Cardiac muscle cell (in vitro differentiated cells and primary cell): ENCODE results near the gene TRHDE. TPM values are rescaled to one million over a fixed set of nuclear protein-coding genes. Genes with fewer than 3 reads are reported as not detected.

Experiments used
- DNase-seq, 2 donors: peaks; one replicate each; pipeline versions ENCODE4 v3.0.0 to v3.0.0-alpha.2; 2010 to 2017; ENCODE audit warnings: low read depth in 1 of 2, low spot score in 1 of 2
- H3K27ac ChIP-seq: fragments of 200-600 bp; sonication (generic); 2 replicates; pipeline ENCODE4 v1.5.1; 2016
- H3K27me3 ChIP-seq: fragments of 200-600 bp; sonication (generic); 2 replicates; pipeline ENCODE4 v1.6.0; 2016; ENCODE audit warnings: control low read depth
- H3K36me3 ChIP-seq: fragments of 200-600 bp; sonication (generic); 2 replicates; pipeline ENCODE4 v1.5.1; 2016; ENCODE audit warnings: control low read depth
- H3K4me1 ChIP-seq: fragments of 200-600 bp; sonication (generic); 2 replicates; pipeline ENCODE4 v1.8.1; 2017; ENCODE audit warnings: low read depth, mild to moderate bottlenecking, mixed run types
- H3K4me3 ChIP-seq: fragments of 200-600 bp; sonication (generic); 2 replicates; pipeline ENCODE4 v1.5.1; 2016; ENCODE audit warnings: mild to moderate bottlenecking
- H3K9me3 ChIP-seq: fragments of 200-600 bp; sonication (generic); 2 replicates; pipeline ENCODE4 v1.5.1; 2017; ENCODE audit warnings: low read depth, mild to moderate bottlenecking, control low read depth
- polyA plus RNA-seq: library from polyadenylated mRNA; unstranded; fragments of >200 nt; fragmentation: Nextera tagmentation; extraction: Ambion mirVana; gene quantifications from 2 replicates; pipeline ENCODE4 v1.2.1, GENCODE V29; 2016
- total RNA-seq: library from RNA; depleted of rRNA; stranded (reverse); fragments of >200 nt; gene quantifications from 2 replicates; pipeline ENCODE4 v1.2.3, GENCODE V29; 2016
- TF ChIP-seq, protein P1 (sequence below): IDR thresholded peaks from 2 replicates; pipeline ENCODE4 v1.5.1; 2012; ENCODE audit warnings: low read depth, mild to moderate bottlenecking, low read length

The TRHDE gene, protein sequence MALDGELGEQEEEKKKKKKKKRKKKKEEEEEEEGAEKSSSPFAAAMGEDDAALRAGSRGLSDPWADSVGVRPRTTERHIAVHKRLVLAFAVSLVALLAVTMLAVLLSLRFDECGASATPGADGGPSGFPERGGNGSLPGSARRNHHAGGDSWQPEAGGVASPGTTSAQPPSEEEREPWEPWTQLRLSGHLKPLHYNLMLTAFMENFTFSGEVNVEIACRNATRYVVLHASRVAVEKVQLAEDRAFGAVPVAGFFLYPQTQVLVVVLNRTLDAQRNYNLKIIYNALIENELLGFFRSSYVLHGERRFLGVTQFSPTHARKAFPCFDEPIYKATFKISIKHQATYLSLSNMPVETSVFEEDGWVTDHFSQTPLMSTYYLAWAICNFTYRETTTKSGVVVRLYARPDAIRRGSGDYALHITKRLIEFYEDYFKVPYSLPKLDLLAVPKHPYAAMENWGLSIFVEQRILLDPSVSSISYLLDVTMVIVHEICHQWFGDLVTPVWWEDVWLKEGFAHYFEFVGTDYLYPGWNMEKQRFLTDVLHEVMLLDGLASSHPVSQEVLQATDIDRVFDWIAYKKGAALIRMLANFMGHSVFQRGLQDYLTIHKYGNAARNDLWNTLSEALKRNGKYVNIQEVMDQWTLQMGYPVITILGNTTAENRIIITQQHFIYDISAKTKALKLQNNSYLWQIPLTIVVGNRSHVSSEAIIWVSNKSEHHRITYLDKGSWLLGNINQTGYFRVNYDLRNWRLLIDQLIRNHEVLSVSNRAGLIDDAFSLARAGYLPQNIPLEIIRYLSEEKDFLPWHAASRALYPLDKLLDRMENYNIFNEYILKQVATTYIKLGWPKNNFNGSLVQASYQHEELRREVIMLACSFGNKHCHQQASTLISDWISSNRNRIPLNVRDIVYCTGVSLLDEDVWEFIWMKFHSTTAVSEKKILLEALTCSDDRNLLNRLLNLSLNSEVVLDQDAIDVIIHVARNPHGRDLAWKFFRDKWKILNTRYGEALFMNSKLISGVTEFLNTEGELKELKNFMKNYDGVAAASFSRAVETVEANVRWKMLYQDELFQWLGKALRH
- total RNA-seq: 0.11 TPM in 1 of 2 replicates, not detected in the other
- not detected in 2 replicates for polyA plus RNA-seq

DNA sequence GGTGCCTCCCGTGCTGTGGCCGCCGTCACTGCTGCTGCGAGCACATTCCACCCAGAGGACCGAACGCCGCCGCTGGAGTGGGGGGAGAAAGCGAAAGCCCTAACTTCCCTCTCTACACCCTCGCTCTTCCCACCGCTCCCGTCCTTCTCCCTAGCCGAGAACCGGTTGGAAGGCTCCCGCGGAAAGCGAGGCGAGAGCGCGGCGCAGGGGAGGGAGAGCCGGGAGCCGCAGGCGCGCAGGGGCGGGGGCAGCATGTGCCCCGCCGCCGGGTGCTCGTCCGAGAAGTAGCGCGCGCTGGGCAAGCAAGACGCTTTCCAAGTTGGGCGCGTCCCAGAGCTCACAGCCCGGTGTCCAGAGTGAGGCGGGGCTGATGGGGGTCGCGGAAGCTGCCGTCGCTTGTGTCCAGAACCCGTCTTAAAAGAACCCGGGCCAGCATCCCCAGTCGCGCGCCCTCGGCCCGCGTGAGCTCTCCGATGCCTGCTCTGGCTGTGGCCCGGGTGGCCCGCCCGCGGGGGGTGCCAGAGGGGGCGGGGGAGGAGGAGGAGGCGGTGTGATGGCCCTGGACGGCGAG, at the start of gene TRHDE:
Gene TRHDE (plus strand): TSS at position 280 of the 571 bp plus-strand sequence. CDS start 274 bp downstream, at position 554.
- Histone ChIP-seq H3K27ac (no peak within 1 kb of the TSS), H3K36me3 (no peaks in the 10 kb centered on the region)
- TF ChIP-seq, protein P1, sequence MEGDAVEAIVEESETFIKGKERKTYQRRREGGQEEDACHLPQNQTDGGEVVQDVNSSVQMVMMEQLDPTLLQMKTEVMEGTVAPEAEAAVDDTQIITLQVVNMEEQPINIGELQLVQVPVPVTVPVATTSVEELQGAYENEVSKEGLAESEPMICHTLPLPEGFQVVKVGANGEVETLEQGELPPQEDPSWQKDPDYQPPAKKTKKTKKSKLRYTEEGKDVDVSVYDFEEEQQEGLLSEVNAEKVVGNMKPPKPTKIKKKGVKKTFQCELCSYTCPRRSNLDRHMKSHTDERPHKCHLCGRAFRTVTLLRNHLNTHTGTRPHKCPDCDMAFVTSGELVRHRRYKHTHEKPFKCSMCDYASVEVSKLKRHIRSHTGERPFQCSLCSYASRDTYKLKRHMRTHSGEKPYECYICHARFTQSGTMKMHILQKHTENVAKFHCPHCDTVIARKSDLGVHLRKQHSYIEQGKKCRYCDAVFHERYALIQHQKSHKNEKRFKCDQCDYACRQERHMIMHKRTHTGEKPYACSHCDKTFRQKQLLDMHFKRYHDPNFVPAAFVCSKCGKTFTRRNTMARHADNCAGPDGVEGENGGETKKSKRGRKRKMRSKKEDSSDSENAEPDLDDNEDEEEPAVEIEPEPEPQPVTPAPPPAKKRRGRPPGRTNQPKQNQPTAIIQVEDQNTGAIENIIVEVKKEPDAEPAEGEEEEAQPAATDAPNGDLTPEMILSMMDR: no peak

DNA sequence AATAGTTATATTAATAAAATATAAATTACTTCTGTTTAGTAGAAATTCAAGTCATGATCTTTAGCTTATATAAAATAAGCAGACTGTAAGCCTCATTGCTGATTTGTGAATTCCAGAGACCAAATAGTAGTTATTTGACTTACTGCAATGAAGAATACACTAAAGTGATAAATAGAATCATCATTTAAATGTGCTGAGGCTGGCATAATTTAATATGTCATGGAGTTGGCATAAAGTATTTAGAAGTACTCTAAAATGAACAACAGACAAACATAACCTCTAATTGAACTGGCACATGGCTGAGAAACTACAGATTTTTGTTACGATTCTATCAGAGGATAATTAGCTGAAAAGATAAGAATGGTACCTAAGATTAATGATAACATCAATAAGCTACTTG, 45.7 kb upstream of the TRHDE start:
- peaks cover 10% of the 10 kb centered on the region for H3K4me1 ChIP-seq
- no peak overlapping the region for H3K27ac ChIP-seq
- no peaks in the 10 kb centered on the region for H3K9me3 ChIP-seq
- TF ChIP-seq, protein P1: no peak
- no peaks in the 10 kb centered on the region for H3K27me3 ChIP-seq
- H3K36me3 ChIP-seq: no peaks in the 10 kb centered on the region
- DNase-seq: no peak
- no peak overlapping the region for H3K4me3 ChIP-seq

More for the DNA sequence above, at the start of gene TRHDE:
- Histone ChIP-seq H3K9me3 (no peaks in the 10 kb centered on the region), H3K27me3 (peaks cover 78% of the 10 kb centered on the region), H3K4me3 (peak within 1 kb of the TSS; percentile 44), H3K4me1 (no peaks in the 10 kb centered on the region)
- peak; percentile 35 to 63 for DNase-seq

DNA sequence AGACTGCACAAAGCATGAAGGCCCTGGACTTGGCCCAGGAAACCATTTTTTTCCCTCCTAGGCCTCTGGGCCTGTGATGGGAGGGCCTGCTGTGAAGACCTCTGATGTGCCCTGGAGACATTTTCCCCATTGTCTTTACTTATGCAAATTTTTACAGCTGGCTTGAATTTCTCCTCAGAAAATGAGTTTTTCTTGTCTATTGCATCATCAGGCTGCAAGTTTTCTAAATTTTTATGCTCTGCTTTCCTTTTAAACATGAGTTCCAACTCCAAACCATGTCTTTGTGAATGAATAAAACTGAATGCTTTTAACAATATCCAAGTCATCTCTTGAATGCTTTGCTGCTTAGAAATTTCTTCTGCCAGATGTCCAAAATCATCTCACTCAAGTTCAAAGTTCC, 43.7 kb upstream of the TRHDE start:
- no peak overlapping the region for H3K27ac ChIP-seq
- no peak overlapping the region for H3K4me3 ChIP-seq
- H3K27me3 ChIP-seq: no peaks in the 10 kb centered on the region
- no peaks in the 10 kb centered on the region for H3K9me3 ChIP-seq
- no peak for DNase-seq
- TF ChIP-seq, protein P1: no peak
- H3K36me3 ChIP-seq: no peaks in the 10 kb centered on the region
- H3K4me1 ChIP-seq: peaks cover 10% of the 10 kb centered on the region

DNA sequence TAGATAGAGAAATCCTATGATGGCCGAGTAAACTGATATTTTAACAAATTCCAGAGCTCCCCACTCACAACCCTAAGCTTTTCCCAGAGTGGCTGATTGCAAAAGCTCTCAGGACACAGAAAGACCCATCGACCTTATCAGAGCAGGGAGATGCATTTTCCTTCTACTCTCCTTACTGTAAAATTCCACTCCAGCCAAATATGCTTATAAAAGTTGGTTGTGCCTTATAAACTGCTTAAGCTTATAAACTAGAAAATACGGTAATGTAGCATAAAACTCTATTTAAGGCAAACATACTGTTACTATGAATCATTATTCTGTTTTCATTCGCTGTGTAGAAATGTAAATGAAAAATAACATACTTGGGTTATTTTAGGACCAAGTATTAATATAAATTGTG, 41.6 kb upstream of the TRHDE start:
- DNase-seq: peak; percentile 25 to 27
- Histone ChIP-seq H3K36me3 (no peaks in the 10 kb centered on the region), H3K27me3 (no peaks in the 10 kb centered on the region), H3K4me1 (peaks cover 10% of the 10 kb centered on the region), H3K9me3 (no peaks in the 10 kb centered on the region), H3K4me3 (no peak overlapping the region), H3K27ac (no peak overlapping the region)
- TF ChIP-seq, protein P1: no peak

DNA sequence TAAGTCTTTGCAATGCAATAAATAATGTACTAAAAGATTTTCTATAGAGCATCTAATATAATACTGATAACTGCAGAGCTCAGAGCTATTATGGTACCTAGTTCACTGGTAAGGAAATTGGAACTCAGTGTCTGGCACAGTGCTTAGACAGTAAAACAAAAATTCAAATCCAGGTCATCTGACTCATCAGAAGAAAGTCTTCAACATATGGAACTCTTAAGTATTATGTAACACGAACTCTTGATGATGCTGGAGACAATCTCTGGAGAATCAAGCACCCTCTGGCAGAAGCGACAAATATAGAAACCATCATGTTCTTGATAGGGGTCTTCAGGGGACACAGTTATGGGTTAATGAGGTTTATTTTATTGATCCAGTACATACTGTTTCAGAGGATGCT, 37.3 kb upstream of the TRHDE start:
- Histone ChIP-seq H3K4me1 (peaks cover 9% of the 10 kb centered on the region), H3K36me3 (no peaks in the 10 kb centered on the region), H3K9me3 (no peaks in the 10 kb centered on the region), H3K27ac (no peak overlapping the region), H3K27me3 (no peaks in the 10 kb centered on the region), H3K4me3 (no peak overlapping the region)
- TF ChIP-seq, protein P1: no peak
- no peak for DNase-seq
